ENCODE results near the gene PRKX.
"Not testable (repeated sequence)": the region's sequence is repeated elsewhere in the genome, so short reads cannot be mapped to it uniquely, and the experiment has no call there.

The PRKX gene

DNA sequence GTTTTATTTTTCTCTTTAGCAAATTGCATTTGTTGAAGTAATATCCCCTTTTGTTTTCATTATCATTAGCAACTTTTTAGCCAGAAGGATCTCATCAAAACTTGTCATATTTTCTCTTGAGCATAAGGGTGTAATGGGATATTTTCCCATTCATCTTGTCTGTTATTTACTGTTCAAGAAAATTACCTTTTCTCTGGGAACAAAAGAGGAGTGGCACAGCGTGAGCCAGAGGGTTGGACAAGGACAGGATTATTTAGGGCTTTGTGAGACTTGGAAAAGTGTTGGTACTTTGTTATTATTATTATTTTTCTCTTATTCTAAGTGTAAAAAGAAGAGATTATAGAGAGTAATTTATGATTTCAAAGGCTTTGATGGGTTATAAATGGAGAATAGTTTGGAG lies 135.9 kb downstream of the PRKX start:
- DNase-seq (ENCODE audit: low spot score): no peak

DNA sequence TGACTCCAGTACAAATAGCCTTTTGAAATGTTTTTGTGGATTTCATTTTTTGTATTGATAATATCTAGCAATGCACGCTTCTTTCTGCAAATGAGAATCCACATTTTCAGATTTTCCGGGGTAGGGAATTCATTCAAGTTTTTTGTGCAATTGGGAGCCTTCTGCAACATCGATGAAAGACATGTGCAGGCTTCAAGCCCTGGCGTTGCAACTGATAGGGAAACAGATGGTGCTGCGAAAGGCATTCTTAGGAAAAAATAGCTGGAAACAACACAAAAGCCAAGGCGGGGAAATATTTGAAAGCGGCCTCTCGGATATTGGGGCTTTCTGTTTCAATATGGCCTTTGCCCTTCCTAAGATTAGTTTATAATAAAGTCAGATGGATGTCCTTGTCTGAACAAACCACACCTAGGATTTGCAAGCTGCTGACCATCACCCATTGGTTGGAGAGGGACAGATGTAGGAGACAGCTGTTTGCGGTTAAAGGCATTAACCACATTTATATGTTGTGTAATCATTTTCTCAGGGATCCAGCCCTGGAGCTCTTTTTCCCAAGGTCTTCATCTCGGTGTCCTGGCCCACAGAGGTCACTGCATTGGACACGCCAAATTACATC lies 136.5 kb downstream of the PRKX start:
- DNase-seq (ENCODE audit: low spot score): no peak

- no peak for DNase-seq (ENCODE audit: low spot score)
Observed at GRCh38 chrX:3567686-3568085, 145.8 kb downstream of the PRKX start.

- no peak for DNase-seq (ENCODE audit: low spot score)
Observed at GRCh38 chrX:3563451-3563850, 150.0 kb downstream of the PRKX start.

DNA sequence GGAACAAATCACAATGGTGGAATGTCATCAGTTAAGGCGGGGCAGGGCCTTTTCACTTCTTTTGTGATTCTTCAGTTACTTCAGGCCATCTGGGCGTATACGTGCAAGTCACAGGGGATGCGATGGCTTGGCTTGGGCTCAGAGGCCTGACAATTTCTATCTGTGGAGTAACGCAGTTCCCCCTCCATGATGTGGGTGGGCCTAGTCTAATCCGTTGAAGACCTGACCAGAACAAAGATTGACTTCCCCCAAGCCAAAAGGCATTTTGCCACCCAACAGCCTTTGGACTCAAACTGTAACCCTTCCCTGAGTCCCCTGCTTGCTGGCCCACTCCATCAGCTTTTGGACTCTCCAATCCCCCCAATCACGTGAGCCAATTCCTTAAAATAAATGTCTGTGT lies 153.4 kb downstream of the PRKX start:
- not testable (repeated sequence) for DNase-seq (ENCODE audit: low spot score)
